ENCODE data around the gene SUGCT. TPM values are rescaled to one million over a fixed set of nuclear protein-coding genes. Genes with fewer than 3 reads are reported as not detected.
"Not testable (repeated sequence)": the region's sequence is repeated elsewhere in the genome, so short reads cannot be mapped to it uniquely, and the experiment has no call there.

SUGCT gene
- 0.66 and 1.3 TPM in 2 replicates for total RNA-seq (2014; rRNA removed; shearing (Covaris generic))
- 0.19 and 0.68 TPM in 2 replicates for polyA plus RNA-seq (2014; cell fraction: nucleus; rRNA removed)

- peak; percentile 78 for DNase-seq (ENCODE audit: extremely low read depth, low read depth)
These were observed at the start of gene SUGCT, which contains the start of gene MPLKIP for GRCh38 chr7:40134428-40135316. TSS of gene SUGCT (plus strand) at chr7:40135005. TSS of gene MPLKIP (minus strand) at chr7:40134622. CDS start at chr7:40134567, 55 bp downstream.

GRCh38 chr7:40092182-40092581, 42.6 kb upstream of the SUGCT start:
- DNase-seq (ENCODE audit: extremely low read depth, low read depth), result no peak

- DNase-seq (ENCODE audit: extremely low read depth, low read depth), result no peak
These were observed 41.0 kb upstream of the SUGCT start for GRCh38 chr7:40093631-40094350.

- no peak for DNase-seq (ENCODE audit: extremely low read depth, low read depth)
These were observed 39.6 kb upstream of the SUGCT start for GRCh38 chr7:40095230-40095629.

GRCh38 chr7:40095695-40096327, 39.0 kb upstream of the SUGCT start:
- no peak for DNase-seq (ENCODE audit: extremely low read depth, low read depth)

GRCh38 chr7:40097728-40098127, 37.1 kb upstream of the SUGCT start:
- no peak for DNase-seq (ENCODE audit: extremely low read depth, low read depth)

- no peak for DNase-seq (ENCODE audit: extremely low read depth, low read depth)
These were observed 36.0 kb upstream of the SUGCT start for GRCh38 chr7:40098810-40099209.

- no peak for DNase-seq (ENCODE audit: extremely low read depth, low read depth)
These were observed 35.0 kb upstream of the SUGCT start for GRCh38 chr7:40099837-40100236.

GRCh38 chr7:40101201-40101600, 33.6 kb upstream of the SUGCT start:
- no peak for DNase-seq (ENCODE audit: extremely low read depth, low read depth)

- DNase-seq (ENCODE audit: extremely low read depth, low read depth), result no peak
These were observed 31.9 kb upstream of the SUGCT start for GRCh38 chr7:40102897-40103296.

GRCh38 chr7:40105879-40106473, 28.8 kb upstream of the SUGCT start:
- DNase-seq (ENCODE audit: extremely low read depth, low read depth), result no peak

- DNase-seq (ENCODE audit: extremely low read depth, low read depth), result no peak
These were observed 18.9 kb upstream of the SUGCT start for GRCh38 chr7:40115936-40116335.

- DNase-seq (ENCODE audit: extremely low read depth, low read depth), result not testable (repeated sequence)
These were observed 17.6 kb upstream of the SUGCT start for GRCh38 chr7:40117199-40117598.

GRCh38 chr7:40118201-40118600, 16.6 kb upstream of the SUGCT start:
- DNase-seq (ENCODE audit: extremely low read depth, low read depth), result not testable (repeated sequence)

- no peak for DNase-seq (ENCODE audit: extremely low read depth, low read depth)
These were observed 14.8 kb upstream of the SUGCT start for GRCh38 chr7:40120020-40120419.

- not testable (repeated sequence) for DNase-seq (ENCODE audit: extremely low read depth, low read depth)
These were observed 12.5 kb upstream of the SUGCT start for GRCh38 chr7:40122100-40122939.

- DNase-seq (ENCODE audit: extremely low read depth, low read depth), result no peak
These were observed 11.9 kb upstream of the SUGCT start for GRCh38 chr7:40122940-40123254.

GRCh38 chr7:40133561-40134427, 1.0 kb upstream of the SUGCT start:
- DNase-seq (ENCODE audit: extremely low read depth, low read depth), result peak; percentile 3

GRCh38 chr7:40135317-40135610, 459 bp downstream of the SUGCT start:
- no peak for DNase-seq (ENCODE audit: extremely low read depth, low read depth)
